ENCODE measurements around the gene ABHD16A.

ABHD16A gene

GRCh38 chr6:31665501-31666336 is 37.4 kb downstream of the ABHD16A start, which contains the start of gene CSNK2B:
Gene CSNK2B, plus strand, starts transcription at chr6:31666080. Its CDS starts 752 bp downstream, at chr6:31666832.
- TF ChIP-seq PATZ1 (CRISPR knock-in tag; IDR thresholded peaks at IDR 0.05; ENCODE audit: borderline replicate concordance) (peak; percentile 83), ARNTL (CRISPR knock-in tag; IDR thresholded peaks at IDR 0.05; ENCODE audit: borderline replicate concordance, low read depth) (no peak)
- peak; percentile 86 for ATAC-seq

DNA sequence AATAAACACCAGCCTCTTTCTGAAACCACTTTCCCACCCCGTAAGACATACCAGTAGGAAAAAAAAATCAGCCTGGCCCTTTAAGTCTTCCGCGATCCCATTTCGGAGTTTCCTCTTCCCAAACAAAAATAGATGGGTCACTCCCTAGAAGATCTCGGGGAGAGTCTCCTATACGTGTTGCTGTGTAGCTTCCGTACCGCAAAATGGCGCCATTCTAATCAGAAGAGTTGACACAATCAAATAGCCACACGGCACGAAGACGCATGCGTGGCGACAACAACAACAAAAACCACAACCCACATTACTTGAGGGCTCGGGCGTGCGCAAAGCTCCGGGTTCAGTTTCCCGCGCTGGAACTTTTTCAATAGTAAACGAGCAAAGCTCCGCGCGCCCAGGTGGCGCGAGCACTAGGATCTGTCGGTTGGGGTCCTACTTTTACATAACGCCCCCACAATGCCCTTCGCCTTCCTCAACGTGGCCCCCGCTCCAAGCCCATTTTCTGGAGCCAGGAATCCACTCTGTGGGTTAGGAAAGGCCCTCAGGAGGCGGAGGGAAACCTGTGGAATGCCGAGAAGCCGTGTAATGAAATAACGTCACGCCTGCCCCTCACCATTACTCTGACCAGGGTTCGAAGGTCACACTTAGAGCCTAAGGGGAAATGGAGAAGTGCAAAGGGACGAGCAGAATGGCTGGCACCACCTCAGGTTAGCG is 38.2 kb downstream of the ABHD16A start, which contains the start of gene GPANK1:
TSS of gene GPANK1 (minus strand) at position 208 of the 711 bp plus-strand sequence. CDS start 519 bp downstream, outside the sequence.
- peak; percentile 71 for ATAC-seq
- TF ChIP-seq, protein P1, sequence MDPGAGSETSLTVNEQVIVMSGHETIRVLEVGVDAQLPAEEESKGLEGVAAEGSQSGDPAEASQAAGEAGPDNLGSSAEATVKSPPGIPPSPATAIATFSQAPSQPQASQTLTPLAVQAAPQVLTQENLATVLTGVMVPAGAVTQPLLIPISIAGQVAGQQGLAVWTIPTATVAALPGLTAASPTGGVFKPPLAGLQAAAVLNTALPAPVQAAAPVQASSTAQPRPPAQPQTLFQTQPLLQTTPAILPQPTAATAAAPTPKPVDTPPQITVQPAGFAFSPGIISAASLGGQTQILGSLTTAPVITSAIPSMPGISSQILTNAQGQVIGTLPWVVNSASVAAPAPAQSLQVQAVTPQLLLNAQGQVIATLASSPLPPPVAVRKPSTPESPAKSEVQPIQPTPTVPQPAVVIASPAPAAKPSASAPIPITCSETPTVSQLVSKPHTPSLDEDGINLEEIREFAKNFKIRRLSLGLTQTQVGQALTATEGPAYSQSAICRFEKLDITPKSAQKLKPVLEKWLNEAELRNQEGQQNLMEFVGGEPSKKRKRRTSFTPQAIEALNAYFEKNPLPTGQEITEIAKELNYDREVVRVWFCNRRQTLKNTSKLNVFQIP (CRISPR knock-in tag; IDR thresholded peaks at IDR 0.05; ENCODE audit: borderline replicate concordance, low read depth), result no peak
- TF ChIP-seq ZFP30 (CRISPR knock-in tag; IDR thresholded peaks at IDR 0.05) (no peak), OSR1 (CRISPR knock-in tag; IDR thresholded peaks at IDR 0.05) (no peak), BACH2 (CRISPR knock-in tag; IDR thresholded peaks at IDR 0.05; ENCODE audit: borderline replicate concordance) (no peak), CREB5 (CRISPR knock-in tag; IDR thresholded peaks at IDR 0.05; ENCODE audit: low read depth) (no peak), ZNF8 (CRISPR knock-in tag; IDR thresholded peaks at IDR 0.05) (no peak), ZNF565 (CRISPR knock-in tag; conservative IDR thresholded peaks at IDR 0.05; ENCODE audit: low read depth) (no peak)

GRCh38 chr6:31663961-31664789 is 38.9 kb downstream of the ABHD16A start:
- peak; percentile 41 for ATAC-seq
- TF ChIP-seq, protein P1 (CRISPR knock-in tag; IDR thresholded peaks at IDR 0.05; ENCODE audit: borderline replicate concordance, low read depth), result no peak
- TF ChIP-seq ISL1 (CRISPR knock-in tag; IDR thresholded peaks at IDR 0.05), result no peak
- no peak for TF ChIP-seq OSR1 (CRISPR knock-in tag; IDR thresholded peaks at IDR 0.05)
- TF ChIP-seq ARNTL (CRISPR knock-in tag; IDR thresholded peaks at IDR 0.05; ENCODE audit: borderline replicate concordance, low read depth), result no peak
- no peak for TF ChIP-seq PPARA (CRISPR knock-in tag; IDR thresholded peaks at IDR 0.05; ENCODE audit: borderline replicate concordance)
- TF ChIP-seq ZFP30 (CRISPR knock-in tag; IDR thresholded peaks at IDR 0.05), result no peak
- TF ChIP-seq PATZ1 (CRISPR knock-in tag; IDR thresholded peaks at IDR 0.05; ENCODE audit: borderline replicate concordance), result no peak
- TF ChIP-seq CSDC2 (CRISPR knock-in tag; IDR thresholded peaks at IDR 0.05), result no peak
- TF ChIP-seq BACH2 (CRISPR knock-in tag; IDR thresholded peaks at IDR 0.05; ENCODE audit: borderline replicate concordance), result no peak
- TF ChIP-seq ZC3H10 (CRISPR knock-in tag; IDR thresholded peaks at IDR 0.05), result no peak
- TF ChIP-seq ESRRG (CRISPR knock-in tag; IDR thresholded peaks at IDR 0.05), result no peak
